ENCODE data around the gene ZNF813. TPM values are rescaled to one million over a fixed set of nuclear protein-coding genes. Genes with fewer than 3 reads are reported as not detected.

ZNF813 gene
- total RNA-seq, 2 donors from 2014 or later = 3.9 to 6.2 TPM

- Mint-ChIP-seq H3K4me1 (ENCODE audit: low read depth in 2 of 2) (peaks cover 12 to 16% of the 10 kb centered on the region in 2 donors), H3K9me3 (no peaks in the 10 kb centered on the region), H3K27ac (no peak overlapping the region), H3K27me3 (no peaks in the 10 kb centered on the region), H3K4me3 (no peak overlapping the region), H3K36me3 (peaks cover 4% of the 10 kb centered on the region)
- ATAC-seq (no peak), DNase-seq (ENCODE audit: low spot score) (no peak)
Observed at GRCh38 chr19:53541971-53542370, 74.4 kb downstream of the ZNF813 start.

GRCh38 chr19:53545271-53546065 is 77.9 kb downstream of the ZNF813 start:
- Mint-ChIP-seq H3K4me3 (no peak overlapping the region), H3K9me3 (no peaks in the 10 kb centered on the region), H3K36me3 (peaks cover 9% of the 10 kb centered on the region), H3K27me3 (no peaks in the 10 kb centered on the region), H3K27ac (no peak overlapping the region), H3K4me1 (ENCODE audit: low read depth in 2 of 2) (peaks cover 0 to 2% of the 10 kb centered on the region in 2 donors)
- DNase-seq (ENCODE audit: low spot score) (no peak), ATAC-seq (no peak)

Other genes starting within 250 kb of the ZNF813 start
- 10 to 100 TPM in 1 of 2 donors, 1 to 10 TPM in 1; 2.2 to 11.2 TPM for gene ZNF677, start 212.9 kb upstream of the ZNF813 start, total RNA-seq
- not detected for gene VN1R2, start 209.4 kb upstream of the ZNF813 start, total RNA-seq
- gene VN1R4, start 200.0 kb upstream of the ZNF813 start, total RNA-seq = not detected
- gene ZNF845, start 134.0 kb upstream of the ZNF813 start, total RNA-seq = 1 to 10 TPM; 5.5 to 7.9 TPM
- 10 to 100 TPM; 12.3 to 18.6 TPM for gene ZNF525, start 102.0 kb upstream of the ZNF813 start, total RNA-seq
- 10 to 100 TPM in 1 of 2 donors, 1 to 10 TPM in 1; 7.7 to 13.5 TPM for gene ZNF765, start 72.6 kb upstream of the ZNF813 start, total RNA-seq
- gene ZNF761, start 35.7 kb upstream of the ZNF813 start, total RNA-seq = 10 to 100 TPM; 10.9 to 15.4 TPM
- gene ZNF331, start 70.4 kb downstream of the ZNF813 start, total RNA-seq = 10 to 100 TPM; 12.0 to 15.1 TPM
- gene DPRX, start 164.3 kb downstream of the ZNF813 start, total RNA-seq = not detected